ENCODE measurements around the gene ARMC8. TPM values are rescaled to one million over a fixed set of nuclear protein-coding genes. Genes with fewer than 3 reads are reported as not detected.

ARMC8 gene
- total and polyA plus RNA-seq, 7 donors, result 12.0 to 75.0 (median 67.6) TPM

DNA sequence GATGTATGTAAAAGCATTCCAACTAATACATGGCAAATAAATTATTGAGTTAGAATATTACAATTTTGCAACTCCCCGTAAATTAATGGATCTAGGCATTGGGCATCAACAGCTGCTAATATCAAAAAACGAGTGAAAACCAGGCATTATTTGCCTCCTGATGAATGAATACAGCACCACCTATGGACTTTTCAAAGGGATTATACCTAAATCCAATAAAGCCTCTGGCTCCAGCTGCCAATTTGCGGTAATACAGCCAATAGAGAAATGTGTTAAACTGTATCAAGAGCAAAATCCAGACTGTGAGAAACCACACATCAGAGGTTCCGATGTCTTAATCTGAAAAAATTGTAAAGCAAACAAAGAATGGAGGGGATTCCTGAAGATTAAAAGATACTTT, 38.6 kb upstream of the ARMC8 start:
- no peak overlapping the region for H3K4me3 ChIP-seq
- no peaks in the 10 kb centered on the region for H3K27me3 ChIP-seq
- H3K36me3 ChIP-seq, result no peaks in the 10 kb centered on the region
- intact Hi-C loops (cut with DNase I), result no loop called here
- TF ChIP-seq EP300 (IDR thresholded peaks at IDR 0.05) (no peak), POLR2AphosphoS5 (IDR thresholded peaks at IDR 0.05) (no peak), POLR2A (IDR thresholded peaks at IDR 0.05) (no peak)
- TF ChIP-seq, protein P1, sequence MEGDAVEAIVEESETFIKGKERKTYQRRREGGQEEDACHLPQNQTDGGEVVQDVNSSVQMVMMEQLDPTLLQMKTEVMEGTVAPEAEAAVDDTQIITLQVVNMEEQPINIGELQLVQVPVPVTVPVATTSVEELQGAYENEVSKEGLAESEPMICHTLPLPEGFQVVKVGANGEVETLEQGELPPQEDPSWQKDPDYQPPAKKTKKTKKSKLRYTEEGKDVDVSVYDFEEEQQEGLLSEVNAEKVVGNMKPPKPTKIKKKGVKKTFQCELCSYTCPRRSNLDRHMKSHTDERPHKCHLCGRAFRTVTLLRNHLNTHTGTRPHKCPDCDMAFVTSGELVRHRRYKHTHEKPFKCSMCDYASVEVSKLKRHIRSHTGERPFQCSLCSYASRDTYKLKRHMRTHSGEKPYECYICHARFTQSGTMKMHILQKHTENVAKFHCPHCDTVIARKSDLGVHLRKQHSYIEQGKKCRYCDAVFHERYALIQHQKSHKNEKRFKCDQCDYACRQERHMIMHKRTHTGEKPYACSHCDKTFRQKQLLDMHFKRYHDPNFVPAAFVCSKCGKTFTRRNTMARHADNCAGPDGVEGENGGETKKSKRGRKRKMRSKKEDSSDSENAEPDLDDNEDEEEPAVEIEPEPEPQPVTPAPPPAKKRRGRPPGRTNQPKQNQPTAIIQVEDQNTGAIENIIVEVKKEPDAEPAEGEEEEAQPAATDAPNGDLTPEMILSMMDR (IDR thresholded peaks at IDR 0.05), result no peak
- DNase-seq, result no peak
- WGBS, 2 donors, result 66 to 76% methylated on average over 4 of the region's 4 CpGs
- H3K27ac ChIP-seq, result no peak overlapping the region
- no peaks in the 10 kb centered on the region for H3K4me1 ChIP-seq
- H3K9me3 ChIP-seq, result no peaks in the 10 kb centered on the region

DNA sequence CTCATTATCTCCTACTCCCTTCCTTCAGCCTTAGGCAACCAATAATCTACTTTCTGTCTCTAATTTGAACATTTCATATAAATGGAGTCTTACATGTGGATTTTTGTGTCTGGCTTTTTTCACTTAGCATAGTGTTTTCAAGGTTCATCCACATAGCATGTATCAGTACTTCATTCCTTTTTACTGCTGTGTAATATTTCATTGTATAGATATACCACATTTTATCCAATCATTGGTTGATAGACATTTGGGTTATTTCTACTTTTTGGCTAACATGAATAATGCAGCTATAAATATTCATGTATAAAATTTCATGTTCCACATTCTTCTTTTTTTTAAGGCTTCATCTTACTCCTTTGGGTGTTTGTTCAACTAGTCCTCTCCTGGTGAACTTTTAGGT, 32.6 kb upstream of the ARMC8 start:
- Histone ChIP-seq H3K27me3 (no peaks in the 10 kb centered on the region), H3K27ac (no peak overlapping the region), H3K4me3 (no peak overlapping the region), H3K9me3 (no peaks in the 10 kb centered on the region), H3K4me1 (no peaks in the 10 kb centered on the region), H3K36me3 (no peaks in the 10 kb centered on the region)
- TF ChIP-seq, protein P1 (IDR thresholded peaks at IDR 0.05), result no peak
- no peak for TF ChIP-seq POLR2AphosphoS5 (IDR thresholded peaks at IDR 0.05)
- TF ChIP-seq POLR2A (IDR thresholded peaks at IDR 0.05), result no peak
- no peak for TF ChIP-seq EP300 (IDR thresholded peaks at IDR 0.05)
- intact Hi-C loops (cut with DNase I), result no loop called here
- DNase-seq, result no peak

DNA sequence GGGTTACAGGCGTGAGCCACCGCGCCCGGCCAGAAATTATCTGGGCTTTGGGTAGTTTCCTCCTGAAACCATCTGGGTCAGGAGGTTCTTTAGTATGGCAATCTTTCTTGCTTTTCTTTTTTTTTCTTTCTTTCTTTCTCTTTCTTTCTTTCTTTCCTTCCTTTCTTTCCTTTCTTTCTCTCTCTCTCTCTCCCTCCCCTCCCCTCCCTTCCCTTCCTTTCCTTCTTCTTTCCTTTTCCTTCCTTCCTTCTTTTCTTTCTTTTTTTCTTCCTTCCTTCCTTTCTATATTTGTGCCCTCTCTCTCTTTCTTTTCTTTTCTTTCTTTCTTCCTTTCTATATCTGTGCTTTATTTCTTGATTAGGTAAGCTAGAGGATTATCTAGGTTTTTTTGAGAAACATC, 29.4 kb upstream of the ARMC8 start:
- intact Hi-C loops (cut with DNase I), result no loop called here
- H3K9me3 ChIP-seq, result no peaks in the 10 kb centered on the region
- no peak overlapping the region for H3K4me3 ChIP-seq
- no peak overlapping the region for H3K27ac ChIP-seq
- no peak for DNase-seq
- H3K36me3 ChIP-seq, result peaks cover 0 to 26% (median 5%) of the 10 kb centered on the region in 4 donors
- H3K4me1 ChIP-seq, result no peaks in the 10 kb centered on the region
- TF ChIP-seq EP300 (IDR thresholded peaks at IDR 0.05) (no peak), POLR2AphosphoS5 (IDR thresholded peaks at IDR 0.05) (no peak), POLR2A (IDR thresholded peaks at IDR 0.05) (no peak)
- TF ChIP-seq, protein P1 (IDR thresholded peaks at IDR 0.05), result no peak
- 92 to 94% methylated on average over 4 of the region's 4 CpGs for WGBS, 2 donors
- H3K27me3 ChIP-seq, result no peaks in the 10 kb centered on the region

DNA sequence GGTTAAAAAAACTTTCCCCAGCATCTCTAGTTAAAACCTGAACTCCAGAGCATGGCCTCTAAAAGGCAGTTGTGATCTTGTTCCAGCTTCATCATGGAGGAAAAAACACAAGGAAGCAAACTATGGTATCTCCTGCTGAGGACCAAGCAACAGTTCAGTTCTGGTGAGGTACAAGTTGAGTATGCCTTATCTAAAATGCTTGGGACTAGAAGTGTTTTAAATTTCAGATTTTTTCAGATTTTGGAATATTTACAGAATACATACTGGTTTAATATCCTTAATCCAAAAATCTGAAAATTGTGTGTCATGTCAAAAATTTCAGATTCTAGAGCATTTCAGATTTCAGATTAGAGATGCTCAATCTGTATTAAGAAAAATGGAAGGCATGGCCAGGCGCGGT, 22.0 kb upstream of the ARMC8 start:
- no peaks in the 10 kb centered on the region for H3K4me1 ChIP-seq
- H3K36me3 ChIP-seq, result peaks cover 3 to 98% (median 38%) of the 10 kb centered on the region in 4 donors
- WGBS, 2 donors, result 98% methylated on average over 2 of the region's 2 CpGs

More for the DNA sequence above, 22.0 kb upstream of the ARMC8 start:
- no peaks in the 10 kb centered on the region for H3K27me3 ChIP-seq
- no peak for DNase-seq
- H3K4me3 ChIP-seq, result no peak overlapping the region
- H3K9me3 ChIP-seq, result no peaks in the 10 kb centered on the region
- no peak overlapping the region for H3K27ac ChIP-seq
- no peak for TF ChIP-seq POLR2AphosphoS5 (IDR thresholded peaks at IDR 0.05)
- TF ChIP-seq POLR2A (IDR thresholded peaks at IDR 0.05), result no peak
- TF ChIP-seq, protein P1 (IDR thresholded peaks at IDR 0.05), result no peak
- TF ChIP-seq EP300 (IDR thresholded peaks at IDR 0.05), result no peak
- intact Hi-C loops (cut with DNase I), result no loop called here
